Loucy (cell line): Measurements from ENCODE around the gene CDK5.

ENCODE experiments used
- H2AFZ ChIP-seq: fragments of 200-600 bp; sonication (generic); 2 replicates; pipeline ENCODE4 v1.6.0; 2016; ENCODE audit warnings: antibody characterized with exemption, mild to moderate bottlenecking, low read length, moderate library complexity
- H3F3A ChIP-seq: fragments of 200-600 bp; 2 replicates; pipeline ENCODE4 v1.6.0; 2016; ENCODE audit warnings: antibody characterized with exemption, low read depth, mild to moderate bottlenecking
- H3K27me3 ChIP-seq: fragments of 200-600 bp; sonication (generic); 2 replicates; pipeline ENCODE4 v1.6.1; 2014; ENCODE audit warnings: low read length, mild to moderate bottlenecking; ENCODE audit not compliant: insufficient read depth, poor library complexity, severe bottlenecking
- H3K36me3 ChIP-seq: fragments of 200-600 bp; sonication (generic); 2 replicates; pipeline ENCODE4 v1.6.1; 2016; ENCODE audit warnings: low read length; ENCODE audit not compliant: insufficient read depth
- H3K4me1 ChIP-seq: fragments of 200-600 bp; sonication (generic); 2 replicates; pipeline ENCODE4 v1.5.1; 2014; ENCODE audit warnings: low read length, mild to moderate bottlenecking; ENCODE audit not compliant: insufficient read depth, poor library complexity, severe bottlenecking
- H3K4me2 ChIP-seq: fragments of 200-600 bp; sonication (generic); 2 replicates; pipeline ENCODE4 v1.6.0; 2014; ENCODE audit warnings: antibody characterized with exemption, low read length, low read depth, mild to moderate bottlenecking; ENCODE audit not compliant: poor library complexity, severe bottlenecking
- H3K4me3 ChIP-seq: fragments of 200-600 bp; sonication (generic); 2 replicates; pipeline ENCODE4 v1.5.1; 2014; ENCODE audit warnings: low read length, mild to moderate bottlenecking, mixed read lengths; ENCODE audit not compliant: poor library complexity, severe bottlenecking
- H3K79me2 ChIP-seq: fragments of 200-600 bp; sonication (generic); 2 replicates; pipeline ENCODE4 v1.6.1; 2014; ENCODE audit warnings: low read length; ENCODE audit not compliant: insufficient read depth
- H3K9ac ChIP-seq: fragments of 200-600 bp; sonication (generic); 2 replicates; pipeline ENCODE4 v1.6.0; 2014; ENCODE audit warnings: mild to moderate bottlenecking, low read depth, low read length, moderate library complexity; ENCODE audit not compliant: poor library complexity, severe bottlenecking
- H3K9me2 ChIP-seq: fragments of 200-600 bp; sonication (generic); replicated peaks from 2 replicates; pipeline ENCODE4 v1.6.1; 2016; ENCODE audit warnings: low read depth, low read length, mixed read lengths
- H3K9me3 ChIP-seq: fragments of 200-600 bp; sonication (generic); 2 replicates; pipeline ENCODE4 v1.6.1; 2014; ENCODE audit warnings: mild to moderate bottlenecking, antibody characterized with exemption, low read length, low read depth; ENCODE audit not compliant: insufficient read depth
- H4K20me1 ChIP-seq: fragments of 200-600 bp; sonication (generic); 2 replicates; pipeline ENCODE4 v1.6.0; 2014; ENCODE audit warnings: antibody characterized with exemption, low read length, mild to moderate bottlenecking; ENCODE audit not compliant: insufficient read depth, poor library complexity, severe bottlenecking
- CTCF ChIP-seq: fragments of 200-600 bp; sonication (generic); conservative IDR thresholded peaks from 2 replicates; pipeline ENCODE4 v1.5.1; 2014; ENCODE audit warnings: mild to moderate bottlenecking, antibody characterized with exemption, low read length
- EZH2phosphoT487 ChIP-seq: fragments of 200-600 bp; IDR thresholded peaks from 2 replicates; pipeline ENCODE4 v1.6.1; 2018; ENCODE audit warnings: antibody characterized with exemption, mild to moderate bottlenecking, moderate library complexity, borderline replicate concordance

CDK5 gene

GRCh38 chr7:151088856-151089699, 31.4 kb upstream of the CDK5 start:
- H3K4me3 ChIP-seq = peak overlapping the region; percentile 94
- H4K20me1 ChIP-seq = peaks cover 54% of the 10 kb centered on the region
- H3K9me3 ChIP-seq = no peaks in the 10 kb centered on the region
- H3K9me2 ChIP-seq = no peaks in the 10 kb centered on the region
- H3K4me1 ChIP-seq = peaks cover 35% of the 10 kb centered on the region
- no peaks in the 10 kb centered on the region for H3K36me3 ChIP-seq
- peak overlapping the region; percentile 98 for H3K4me2 ChIP-seq
- H3K79me2 ChIP-seq = peaks cover 72% of the 10 kb centered on the region
- no peaks in the 10 kb centered on the region for H3K27me3 ChIP-seq
- no peak overlapping the region for H2AFZ ChIP-seq
- peak overlapping the region; percentile 89 for H3K9ac ChIP-seq
- TF ChIP-seq CTCF (no peak), EZH2phosphoT487 (no peak)
- H3F3A ChIP-seq = no peaks in the 10 kb centered on the region

- Histone ChIP-seq H3K4me3 (peak overlapping the region; percentile 94), H2AFZ (no peak overlapping the region)
Measured at GRCh38 chr7:151088019-151088855, 30.5 kb upstream of the CDK5 start.

More at GRCh38 chr7:151088019-151088855, 30.5 kb upstream of the CDK5 start:
- Histone ChIP-seq H3K4me1 (peaks cover 39% of the 10 kb centered on the region), H4K20me1 (peaks cover 50% of the 10 kb centered on the region), H3F3A (no peaks in the 10 kb centered on the region), H3K9me3 (no peaks in the 10 kb centered on the region), H3K36me3 (no peaks in the 10 kb centered on the region), H3K9me2 (no peaks in the 10 kb centered on the region), H3K27me3 (no peaks in the 10 kb centered on the region), H3K9ac (peak overlapping the region; percentile 89), H3K79me2 (peaks cover 64% of the 10 kb centered on the region), H3K4me2 (peak overlapping the region; percentile 98)
- TF ChIP-seq CTCF (no peak), EZH2phosphoT487 (no peak)
